IMR-90 (cell line): ENCODE measurements around the gene GRAMD1C. TPM values are rescaled to one million over a fixed set of nuclear protein-coding genes. Genes with fewer than 3 reads are reported as not detected.

Experiments used
- ATAC-seq: fragments of 200-7000 bp; cut with Tn5 transposase; 2 replicates; pipeline ENCODE4 v1.9.1; 2020; ENCODE audit warnings: low read depth, mild to moderate bottlenecking, moderate library complexity
- BruUV-seq: library from RNA; stranded (reverse); fragments of 400-500 nt; replicated peaks from 2 replicates; lab custom pipeline; 2021; lab: Mats Ljungman, UMichigan
- CTCF ChIA-PET: fragments of 300-600 bp; formaldehyde crosslinking; extraction: SDS; loops from one replicate; lab custom pipeline; 2021; ENCODE audit warnings: antibody characterized with exemption; lab: Yijun Ruan, JAX
- POLR2A ChIA-PET: fragments of 300-600 bp; sonication (Branson Sonifier 250); formaldehyde crosslinking; loops from one replicate; lab custom pipeline; 2022; ENCODE audit warnings: antibody characterized with exemption; ENCODE audit not compliant: unreplicated experiment; lab: Charles Lee
- DNase-seq: peaks from one replicate; pipeline ENCODE4 v3.0.0; 2013
- H2AFZ ChIP-seq: replicated peaks from 2 replicates; pipeline ENCODE3; 2013; ENCODE audit warnings: low read length, mild to moderate bottlenecking; ENCODE audit not compliant: poor library complexity
- H2AK5ac ChIP-seq: 2 replicates; pipeline ENCODE4 v1.6.1; 2013; ENCODE audit warnings: low read depth, low read length, inconsistent platforms
- H2AK9ac ChIP-seq: replicated peaks from 2 replicates; pipeline ENCODE3; 2013; ENCODE audit warnings: mild to moderate bottlenecking, low read depth, low read length, moderate library complexity; ENCODE audit not compliant: poor library complexity
- H2BK120ac ChIP-seq: 2 replicates; pipeline ENCODE4 v1.6.1; 2013; ENCODE audit warnings: low read depth, low read length, inconsistent platforms
- H2BK15ac ChIP-seq: 3 replicates; pipeline ENCODE4 v1.6.1; 2013; ENCODE audit warnings: low read depth, low read length, inconsistent platforms
- H2BK20ac ChIP-seq: 2 replicates; pipeline ENCODE4 v1.6.1; 2013; ENCODE audit warnings: low read depth, mild to moderate bottlenecking, inconsistent platforms, low read length, moderate library complexity
- H2BK5ac ChIP-seq: 2 replicates; pipeline ENCODE4 v1.6.1; 2013; ENCODE audit warnings: mild to moderate bottlenecking, low read depth, low read length, inconsistent platforms; ENCODE audit not compliant: poor library complexity, severe bottlenecking
- H3K14ac ChIP-seq: replicated peaks from 2 replicates; pipeline ENCODE4 v1.6.1; 2013; ENCODE audit warnings: low read depth, low read length, inconsistent platforms
- H3K18ac ChIP-seq: 2 replicates; pipeline ENCODE4 v1.6.1; 2013; ENCODE audit warnings: low read depth, low read length, control low read depth
- H3K23ac ChIP-seq: 2 replicates; pipeline ENCODE4 v1.6.1; 2013; ENCODE audit warnings: low read depth, low read length, inconsistent platforms
- H3K27ac ChIP-seq: 2 replicates; pipeline ENCODE4 v1.5.1; 2013; ENCODE audit warnings: mild to moderate bottlenecking, control low read depth, low read length; ENCODE audit not compliant: insufficient read depth
- H3K27me3 ChIP-seq: 2 replicates; pipeline ENCODE4 v1.6.1; 2013; ENCODE audit warnings: low read length; ENCODE audit not compliant: control insufficient read depth, insufficient read depth
- H3K36me3 ChIP-seq: 2 replicates; pipeline ENCODE4 v1.6.1; 2013; ENCODE audit warnings: low read length, mixed read lengths; ENCODE audit not compliant: control insufficient read depth, insufficient read depth
- H3K4ac ChIP-seq: 2 replicates; pipeline ENCODE4 v1.6.1; 2013; ENCODE audit warnings: low read depth, low read length, inconsistent platforms
- H3K4me1 ChIP-seq: 2 replicates; pipeline ENCODE4 v1.6.1; 2013; ENCODE audit warnings: low read length, mixed read lengths; ENCODE audit not compliant: control insufficient read depth, insufficient read depth
- H3K4me2 ChIP-seq: 2 replicates; pipeline ENCODE4 v1.6.1; 2013; ENCODE audit warnings: low read depth, mild to moderate bottlenecking, control low read depth, low read length, moderate library complexity
- H3K4me3 ChIP-seq: 2 replicates; pipeline ENCODE4 v1.5.1; 2013; ENCODE audit warnings: low read depth, mild to moderate bottlenecking, control low read depth, low read length, moderate library complexity; ENCODE audit not compliant: insufficient read depth
- H3K56ac ChIP-seq: 2 replicates; pipeline ENCODE4 v1.6.1; 2013; ENCODE audit warnings: low read length, inconsistent platforms; ENCODE audit not compliant: insufficient read depth; ENCODE audit errors: extremely low read depth
- H3K79me1 ChIP-seq, 2 experiments: 2 replicates each; pipeline ENCODE4 v1.6.1; 2013; ENCODE audit warnings: low read length in 2 of 2, inconsistent platforms in 1 of 2, low read depth in 1 of 2
- H3K9ac ChIP-seq: 2 replicates; pipeline ENCODE4 v1.6.1; 2013; ENCODE audit warnings: low read depth, low read length, control low read depth
- H3K9me1 ChIP-seq: 2 replicates; pipeline ENCODE4 v1.6.1; 2013; ENCODE audit warnings: low read length, inconsistent platforms; ENCODE audit not compliant: insufficient read depth
- H3K9me3 ChIP-seq: 2 replicates; pipeline ENCODE4 v1.6.1; 2013; ENCODE audit warnings: low read length; ENCODE audit not compliant: control insufficient read depth, insufficient read depth
- H4K20me1 ChIP-seq: 2 replicates; pipeline ENCODE4 v1.6.1; 2013; ENCODE audit warnings: low read length, inconsistent platforms; ENCODE audit not compliant: insufficient read depth
- H4K5ac ChIP-seq: 2 replicates; pipeline ENCODE4 v1.6.1; 2013; ENCODE audit warnings: mild to moderate bottlenecking, low read depth, low read length, control low read depth
- H4K8ac ChIP-seq, 2 experiments: 2 replicates each; pipeline ENCODE4 v1.6.1; 2013; ENCODE audit warnings: low read depth in 2 of 2, low read length in 2 of 2, control low read depth in 1 of 2, inconsistent platforms in 1 of 2
- H4K91ac ChIP-seq: 2 replicates; pipeline ENCODE4 v1.6.1; 2013; ENCODE audit warnings: low read depth, low read length, inconsistent platforms; ENCODE audit not compliant: insufficient read depth
- CEBPB ChIP-seq: IDR thresholded peaks from 2 replicates; pipeline ENCODE4 v1.6.1; 2012; ENCODE audit warnings: low read depth, low read length, improper control_type of control experiment
- CHD1 ChIP-seq: IDR thresholded peaks from 2 replicates; pipeline ENCODE4 v1.6.1; 2012; ENCODE audit warnings: low read depth, low read length, improper control_type of control experiment
- CTCF ChIP-seq: conservative IDR thresholded peaks from 2 replicates; pipeline ENCODE4 v1.5.1; 2012; ENCODE audit warnings: mild to moderate bottlenecking, low read depth, low read length, improper control_type of control experiment
- ELK1 ChIP-seq: fragments of 150-350 bp; IDR thresholded peaks from 2 replicates; pipeline ENCODE4 v1.6.1; 2016; ENCODE audit warnings: low read depth, mild to moderate bottlenecking, low read length, moderate library complexity, borderline replicate concordance
- FOS ChIP-seq: fragments of 150-350 bp; IDR thresholded peaks from 2 replicates; pipeline ENCODE4 v1.6.1; 2016; ENCODE audit warnings: low read depth, low read length
- MAFK ChIP-seq: IDR thresholded peaks from 2 replicates; pipeline ENCODE4 v1.6.1; 2012; ENCODE audit warnings: low read depth, low read length, improper control_type of control experiment
- MXI1 ChIP-seq: IDR thresholded peaks from 2 replicates; pipeline ENCODE4 v1.6.1; 2012; ENCODE audit warnings: low read depth, mild to moderate bottlenecking, low read length, moderate library complexity, borderline replicate concordance
- NFE2L2 ChIP-seq: fragments of 150-350 bp; IDR thresholded peaks from 2 replicates; pipeline ENCODE4 v1.6.1; 2016; ENCODE audit warnings: low read depth, mild to moderate bottlenecking, low read length
- POLR2A ChIP-seq: IDR thresholded peaks from 2 replicates; pipeline ENCODE4 v1.6.1; 2012; ENCODE audit warnings: mild to moderate bottlenecking, low read depth, low read length
- RCOR1 ChIP-seq: IDR thresholded peaks from 2 replicates; pipeline ENCODE4 v1.6.1; 2012; ENCODE audit warnings: mild to moderate bottlenecking, low read length, improper control_type of control experiment; ENCODE audit not compliant: insufficient replicate concordance
- RFX5 ChIP-seq: IDR thresholded peaks from 2 replicates; pipeline ENCODE4 v1.8.0; 2012; ENCODE audit warnings: low read depth, mild to moderate bottlenecking, low read length, moderate library complexity
- SMC3 ChIP-seq: fragments of 150-350 bp; IDR thresholded peaks from 2 replicates; pipeline ENCODE4 v1.6.1; 2016; ENCODE audit warnings: low read depth, mild to moderate bottlenecking, antibody characterized with exemption, low read length, moderate library complexity
- USF2 ChIP-seq: fragments of 150-350 bp; IDR thresholded peaks from 2 replicates; pipeline ENCODE4 v1.6.1; 2017; ENCODE audit warnings: mild to moderate bottlenecking, antibody characterized with exemption, low read length, low read depth
- WGBS, 2 experiments: methylation state at CpG; one replicate each; pipeline versions ENCODE4 v1.1.5 to v1.1.7; 2013; ENCODE audit warnings: missing lambda C conversion rate in 2 of 2; ENCODE audit not compliant: insufficient read length in 1 of 2; ENCODE audit errors: extremely low coverage in 2 of 2; 5-methylcytosine and 5-hydroxymethylcytosine counted together
- dilution Hi-C: fragments of 300-500 bp; cut with HindIII; formaldehyde crosslinking; loops from one replicate; pipeline ENCODE4 v1.14.3; 2018; ENCODE audit warnings: low sequenced_read_pairs; ENCODE audit not compliant: unreplicated experiment
- in situ Hi-C: fragments of 300-500 bp; cut with MboI; formaldehyde crosslinking; loops from 3 replicates; pipeline ENCODE4 v1.14.3; 2019; ENCODE audit warnings: low sequenced_read_pairs, inconsistent platforms, mixed read lengths
- intact Hi-C: fragments of 100-400 bp; cut with micrococcal nuclease; formaldehyde crosslinking; loops from 2 replicates; pipeline ENCODE4 v1.10.0; 2022
- polyA plus RNA-seq, 3 experiments: library from polyadenylated mRNA; depleted of rRNA; stranded (reverse); fragments of >200 nt; gene quantifications; 2 replicates each; pipeline ENCODE4 v1.2.3, GENCODE V29; 2012; ENCODE audit warnings: low replicate concordance in 1 of 3
- total RNA-seq: library from RNA; depleted of rRNA; stranded (reverse); fragments of >200 nt; gene quantifications from 2 replicates; pipeline ENCODE4 v1.2.3, GENCODE V29; 2012

Gene GRAMD1C
- total and polyA plus RNA-seq, 2 of the 4 experiments (the other 2 are of a cell fraction) = 2.5 to 5.0 TPM

GRCh38 chr3:113829576-113830354, 8.8 kb upstream of the GRAMD1C start:
- Histone ChIP-seq H3K9me3 (no peaks in the 10 kb centered on the region), H3K9ac (no peak overlapping the region), H3K9me1 (peaks cover 4% of the 10 kb centered on the region; the same call in 1 of the 2 replicates), H4K20me1 (no peaks in the 10 kb centered on the region), H3K18ac (no peak overlapping the region; the same call in 1 of the 2 replicates), H2AFZ (no peak overlapping the region), H2BK15ac (peak overlapping the region; percentile 44; the same call in 1 of the 3 replicates), H3K27ac (no peak overlapping the region), H4K91ac (peak overlapping the region; percentile 11; the same call in 1 of the 2 replicates), H3K79me1 (0 out of 4 replicates have a peak, but pooled peaks cover 0 to 3% of the 10 kb centered on the region in 2 experiments), H4K8ac (peak overlapping the region in 1 of 2 experiments; percentile 48; a peak in 1 of 4 replicates), H3K4me2 (no peak overlapping the region), H3K27me3 (no peaks in the 10 kb centered on the region), H2AK9ac (no peak overlapping the region), H3K56ac (no peak overlapping the region), H2BK5ac (peak overlapping the region; percentile 65), H2BK20ac (peak overlapping the region; percentile 84), H3K23ac (peak overlapping the region; percentile 14), H2AK5ac (peak overlapping the region; percentile 81; the same call in 1 of the 2 replicates), H3K4me3 (no peak overlapping the region), H3K14ac (peak overlapping the region; percentile 65), H3K36me3 (no peaks in the 10 kb centered on the region), H3K4me1 (peaks cover 6% of the 10 kb centered on the region), H2BK120ac (peak overlapping the region; percentile 84), H4K5ac (no peak overlapping the region), H3K4ac (peak overlapping the region; percentile 68)
- in situ Hi-C loops (no loop called here), intact Hi-C loops (no loop called here), dilution Hi-C loops (no loop called here)
- no peak for DNase-seq
- WGBS, 2 experiments = 100% methylated on average over 1 of the region's 10 CpGs; no CpG with 5 or more reads in 1 of the 2 experiments
- no peak for ATAC-seq
- TF ChIP-seq CHD1 (no peak), RFX5 (no peak), USF2 (no peak), FOS (no peak), CEBPB (no peak), RCOR1 (no peak), CTCF (no peak), POLR2A (no peak), ELK1 (no peak), MXI1 (no peak), MAFK (no peak), NFE2L2 (no peak), SMC3 (no peak)
- ChIA-PET CTCF (no interaction called here), POLR2A (interaction anchor here (0.6 kb wide), 1 partner anchor 571 kb away, joined by 8 read pairs; no protein-coding TSS in a partner anchor)
- no TSS peak for BruUV-seq
